ENCODE results near the gene PLEKHG3.

PLEKHG3 gene

DNA sequence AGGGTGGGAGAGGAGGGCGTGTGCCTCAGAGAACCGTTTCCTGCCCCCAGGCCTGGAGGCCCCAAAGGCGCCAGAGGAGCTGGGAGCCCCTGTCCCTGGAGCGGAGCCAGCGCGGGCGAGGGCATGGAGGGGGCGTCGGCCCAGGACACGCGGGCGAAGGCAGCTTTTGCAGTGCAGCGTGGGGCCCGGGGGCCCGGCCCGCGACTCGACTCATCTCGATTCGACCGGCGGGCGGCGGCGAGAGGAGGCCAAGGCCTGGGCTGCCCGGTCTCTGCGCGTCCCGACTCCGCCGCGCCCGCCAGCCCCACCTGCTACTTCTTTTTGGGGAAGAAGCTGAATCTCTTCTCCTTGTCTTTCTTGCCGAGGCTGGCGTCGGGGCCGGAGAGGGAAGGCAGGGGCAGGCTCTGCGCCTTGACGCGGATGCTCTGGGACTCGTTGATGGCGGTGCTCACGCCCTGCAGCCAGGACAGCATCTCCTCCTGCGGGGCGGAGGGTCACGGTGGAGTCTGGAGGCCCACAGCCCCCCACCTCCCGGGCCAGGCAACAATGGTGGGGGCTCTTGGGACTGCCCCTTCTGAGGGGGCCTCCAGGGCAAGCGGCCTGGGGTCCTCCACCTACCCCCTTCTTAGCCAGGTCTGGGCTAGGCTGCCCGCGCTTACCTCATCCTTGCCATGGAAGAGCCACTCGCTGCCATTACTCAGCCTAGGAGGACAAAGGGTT, 44.9 kb downstream of the PLEKHG3 start:
- Mint-ChIP-seq H3K4me1 (ENCODE audit: low read depth) (no peaks in the 10 kb centered on the region), H3K36me3 (ENCODE audit: low read depth) (no peaks in the 10 kb centered on the region), H3K27me3 (no peaks in the 10 kb centered on the region), H3K27ac (no peak overlapping the region), H3K4me3 (no peak overlapping the region), H3K9me3 (no peaks in the 10 kb centered on the region)

DNA sequence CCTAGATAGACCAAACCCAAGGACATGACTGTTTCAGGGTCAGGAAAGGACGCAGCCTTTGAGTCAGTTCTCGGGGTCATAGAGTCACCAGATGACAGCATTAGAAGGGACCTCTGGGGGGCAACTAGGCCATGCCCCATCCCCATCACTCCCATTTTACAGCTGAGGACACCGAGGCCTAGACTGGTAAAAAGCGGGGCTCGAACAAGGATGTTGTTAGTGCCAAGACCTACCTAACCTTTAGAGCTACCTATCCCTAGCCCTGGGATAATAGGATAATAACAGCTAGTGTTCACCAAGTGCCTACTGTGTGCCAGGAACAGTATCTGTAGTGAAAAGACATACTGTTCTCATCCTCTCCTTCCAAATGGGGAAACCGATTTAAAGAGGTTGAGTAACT, 48.7 kb downstream of the PLEKHG3 start:
- Mint-ChIP-seq H3K4me1 (ENCODE audit: low read depth) (peaks cover 6% of the 10 kb centered on the region), H3K27ac (no peak overlapping the region), H3K27me3 (no peaks in the 10 kb centered on the region), H3K4me3 (no peak overlapping the region), H3K9me3 (no peaks in the 10 kb centered on the region), H3K36me3 (ENCODE audit: low read depth) (no peaks in the 10 kb centered on the region)

DNA sequence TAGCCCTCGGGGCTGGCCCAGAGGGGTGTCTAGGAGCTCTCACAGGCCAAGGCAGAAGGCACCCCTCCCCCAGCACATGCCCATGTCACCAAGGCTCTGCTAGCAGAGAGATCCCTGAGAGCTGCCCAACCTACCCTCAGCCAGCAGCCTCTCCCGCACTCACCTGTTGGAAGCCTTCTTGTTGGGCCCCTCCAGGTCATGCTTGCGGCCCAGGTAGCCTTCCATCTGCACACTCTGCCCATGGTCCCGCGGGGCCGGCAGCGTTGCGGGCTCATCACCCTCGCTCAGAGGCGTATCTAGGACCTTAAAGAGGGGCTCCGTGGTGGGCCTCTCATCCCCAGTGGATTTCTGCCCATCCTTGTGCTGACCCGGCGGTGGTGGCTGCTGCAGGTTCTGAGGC, 49.1 kb downstream of the PLEKHG3 start:
- peaks cover 6% of the 10 kb centered on the region for H3K4me1 Mint-ChIP-seq (ENCODE audit: low read depth)
- H3K36me3 Mint-ChIP-seq (ENCODE audit: low read depth), result no peaks in the 10 kb centered on the region
- H3K27ac Mint-ChIP-seq, result no peak overlapping the region
- H3K27me3 Mint-ChIP-seq, result no peaks in the 10 kb centered on the region
- H3K9me3 Mint-ChIP-seq, result no peaks in the 10 kb centered on the region
- no peak overlapping the region for H3K4me3 Mint-ChIP-seq

DNA sequence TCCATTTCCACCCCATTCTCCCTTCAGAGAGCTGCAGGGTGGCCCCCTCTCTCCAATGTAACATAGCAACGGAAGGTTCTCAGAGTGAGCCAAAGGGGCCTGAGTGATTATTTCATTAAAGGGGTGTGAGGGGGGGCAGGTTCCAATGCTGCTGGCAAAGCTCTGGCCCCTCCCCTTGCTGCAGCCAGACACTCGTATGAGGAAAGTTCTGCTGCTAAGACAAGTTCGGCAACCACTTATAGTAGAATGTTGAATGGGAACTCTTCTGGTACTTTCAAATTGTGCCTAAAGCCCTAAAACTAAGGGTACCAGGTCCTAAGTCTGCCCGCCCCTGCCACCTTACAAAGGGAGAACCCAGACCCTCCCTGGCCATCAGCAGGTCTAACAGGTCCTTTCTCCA, 49.8 kb downstream of the PLEKHG3 start:
- Mint-ChIP-seq H3K27ac (no peak overlapping the region), H3K36me3 (ENCODE audit: low read depth) (no peaks in the 10 kb centered on the region), H3K9me3 (no peaks in the 10 kb centered on the region), H3K4me1 (ENCODE audit: low read depth) (peaks cover 6% of the 10 kb centered on the region), H3K4me3 (no peak overlapping the region), H3K27me3 (no peaks in the 10 kb centered on the region)

DNA sequence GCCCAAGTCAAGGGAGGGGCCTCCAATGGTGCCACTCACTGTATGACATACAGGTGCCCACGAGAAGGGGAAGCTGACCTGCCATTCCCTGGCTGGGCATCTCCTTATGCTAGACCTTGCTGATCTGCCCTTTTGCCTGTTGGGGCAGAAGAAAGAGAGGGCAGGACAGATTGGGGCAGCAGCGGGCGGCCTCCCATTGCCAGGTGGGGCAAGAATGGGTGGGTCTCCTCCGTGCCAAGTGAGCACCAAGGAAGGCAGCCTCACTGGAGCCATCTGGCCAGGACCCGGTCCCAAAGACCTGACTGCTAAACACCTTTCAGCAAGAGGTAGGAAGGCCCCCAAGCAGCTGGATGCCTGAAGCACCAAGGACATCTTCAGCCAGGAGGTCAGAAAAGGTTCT, 50.5 kb downstream of the PLEKHG3 start:
- peaks cover 8% of the 10 kb centered on the region for H3K4me1 Mint-ChIP-seq (ENCODE audit: low read depth)
- no peaks in the 10 kb centered on the region for H3K27me3 Mint-ChIP-seq
- H3K36me3 Mint-ChIP-seq (ENCODE audit: low read depth), result no peaks in the 10 kb centered on the region
- no peak overlapping the region for H3K4me3 Mint-ChIP-seq
- no peak overlapping the region for H3K27ac Mint-ChIP-seq
- no peaks in the 10 kb centered on the region for H3K9me3 Mint-ChIP-seq

DNA sequence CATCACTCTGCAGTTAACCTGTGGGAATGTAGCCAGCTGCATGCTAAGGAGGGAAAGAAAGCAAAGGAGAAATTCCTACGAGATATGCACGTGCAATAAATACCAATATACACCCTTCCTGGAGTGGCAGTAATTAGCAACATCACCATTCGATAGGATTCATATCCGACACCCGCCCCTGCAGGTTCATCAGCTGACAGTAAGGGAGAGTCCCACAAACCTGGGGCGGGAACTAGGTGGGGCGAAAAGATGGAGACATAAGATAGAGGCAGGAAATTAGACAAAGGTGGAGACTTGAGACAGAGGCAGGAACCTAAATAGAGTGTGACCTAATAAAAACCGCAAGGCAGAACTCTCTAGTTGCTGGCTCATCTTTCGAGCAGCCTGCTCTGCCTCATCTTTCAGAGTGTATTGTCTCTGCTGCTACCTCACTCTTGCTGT, 51.6 kb downstream of the PLEKHG3 start:
- Mint-ChIP-seq H3K27ac (no peak overlapping the region), H3K4me1 (ENCODE audit: low read depth) (peaks cover 9% of the 10 kb centered on the region), H3K4me3 (no peak overlapping the region), H3K27me3 (no peaks in the 10 kb centered on the region), H3K36me3 (ENCODE audit: low read depth) (no peaks in the 10 kb centered on the region), H3K9me3 (no peaks in the 10 kb centered on the region)

DNA sequence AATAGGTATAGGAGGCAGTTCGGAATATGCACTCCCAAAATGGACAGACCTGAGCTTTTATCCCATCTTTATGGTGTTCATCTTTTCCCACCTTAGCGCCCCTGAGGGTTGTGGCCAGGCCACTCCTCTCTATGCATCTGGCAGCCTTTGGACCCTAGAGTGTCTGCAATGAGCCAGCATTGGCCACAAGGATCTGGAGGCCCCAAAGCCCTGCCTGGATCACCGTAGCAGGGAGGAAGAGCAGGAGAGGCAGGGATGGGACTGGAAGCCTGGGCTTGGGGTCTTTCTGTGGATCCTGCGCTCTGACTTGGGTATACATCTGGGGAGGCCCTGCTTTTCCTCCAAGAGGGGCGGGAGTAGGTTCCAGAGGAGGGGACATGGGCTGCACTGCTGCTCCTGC, 52.5 kb downstream of the PLEKHG3 start:
- Mint-ChIP-seq H3K27ac (no peak overlapping the region), H3K4me1 (ENCODE audit: low read depth) (peaks cover 10% of the 10 kb centered on the region), H3K27me3 (no peaks in the 10 kb centered on the region), H3K4me3 (no peak overlapping the region), H3K36me3 (ENCODE audit: low read depth) (no peaks in the 10 kb centered on the region), H3K9me3 (no peaks in the 10 kb centered on the region)

DNA sequence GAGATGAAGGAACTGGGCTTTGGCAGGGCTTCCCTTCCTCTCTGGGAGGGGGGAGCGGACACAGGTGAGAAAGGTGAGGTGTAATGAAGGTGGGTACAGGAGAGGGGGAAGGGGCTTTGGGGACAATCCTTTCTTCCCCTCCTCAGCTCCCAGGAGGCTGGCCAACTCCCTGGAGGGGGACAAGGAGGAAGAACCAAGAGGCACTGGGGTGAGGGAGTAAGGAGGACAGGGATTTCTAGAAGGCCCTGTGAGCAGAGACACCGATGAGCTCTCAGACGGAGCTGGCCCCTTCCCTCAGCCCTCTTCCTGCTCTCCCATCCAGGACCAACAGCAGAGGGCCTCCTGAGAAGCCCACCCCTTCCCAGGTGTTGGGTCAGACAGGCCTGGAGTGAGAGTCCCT, 53.4 kb downstream of the PLEKHG3 start:
- Mint-ChIP-seq H3K4me3 (no peak overlapping the region), H3K27ac (no peak overlapping the region), H3K9me3 (no peaks in the 10 kb centered on the region), H3K36me3 (ENCODE audit: low read depth) (no peaks in the 10 kb centered on the region), H3K4me1 (ENCODE audit: low read depth) (peaks cover 15% of the 10 kb centered on the region), H3K27me3 (no peaks in the 10 kb centered on the region)

DNA sequence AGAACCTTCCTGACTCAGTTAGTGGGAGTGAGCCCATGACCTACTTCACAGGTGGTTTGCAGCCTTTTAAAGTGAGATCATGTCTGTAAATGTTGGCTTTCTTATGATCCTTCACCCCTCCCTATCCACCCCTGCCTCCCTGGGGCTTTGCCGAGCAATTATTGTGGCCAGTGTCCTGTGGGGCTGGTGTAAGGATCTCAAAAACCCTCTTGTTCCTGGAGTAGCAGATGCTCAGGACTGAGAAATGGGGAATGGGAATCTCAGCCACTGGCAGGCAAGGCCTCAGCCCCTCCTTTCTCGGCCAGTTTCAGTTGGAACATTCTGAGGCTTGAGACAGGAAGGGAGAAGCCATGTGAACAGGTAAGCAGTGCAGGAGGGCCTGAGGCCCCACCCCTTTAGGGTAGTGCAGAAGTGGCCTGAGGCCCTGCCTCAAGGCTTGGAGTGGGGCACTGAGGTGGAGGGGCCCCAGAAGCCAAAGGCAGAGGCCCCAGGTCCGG, 53.8 kb downstream of the PLEKHG3 start:
- no peaks in the 10 kb centered on the region for H3K36me3 Mint-ChIP-seq (ENCODE audit: low read depth)
- H3K27ac Mint-ChIP-seq, result no peak overlapping the region
- no peak overlapping the region for H3K4me3 Mint-ChIP-seq
- H3K9me3 Mint-ChIP-seq, result no peaks in the 10 kb centered on the region
- H3K4me1 Mint-ChIP-seq (ENCODE audit: low read depth), result peaks cover 15% of the 10 kb centered on the region
- no peaks in the 10 kb centered on the region for H3K27me3 Mint-ChIP-seq

DNA sequence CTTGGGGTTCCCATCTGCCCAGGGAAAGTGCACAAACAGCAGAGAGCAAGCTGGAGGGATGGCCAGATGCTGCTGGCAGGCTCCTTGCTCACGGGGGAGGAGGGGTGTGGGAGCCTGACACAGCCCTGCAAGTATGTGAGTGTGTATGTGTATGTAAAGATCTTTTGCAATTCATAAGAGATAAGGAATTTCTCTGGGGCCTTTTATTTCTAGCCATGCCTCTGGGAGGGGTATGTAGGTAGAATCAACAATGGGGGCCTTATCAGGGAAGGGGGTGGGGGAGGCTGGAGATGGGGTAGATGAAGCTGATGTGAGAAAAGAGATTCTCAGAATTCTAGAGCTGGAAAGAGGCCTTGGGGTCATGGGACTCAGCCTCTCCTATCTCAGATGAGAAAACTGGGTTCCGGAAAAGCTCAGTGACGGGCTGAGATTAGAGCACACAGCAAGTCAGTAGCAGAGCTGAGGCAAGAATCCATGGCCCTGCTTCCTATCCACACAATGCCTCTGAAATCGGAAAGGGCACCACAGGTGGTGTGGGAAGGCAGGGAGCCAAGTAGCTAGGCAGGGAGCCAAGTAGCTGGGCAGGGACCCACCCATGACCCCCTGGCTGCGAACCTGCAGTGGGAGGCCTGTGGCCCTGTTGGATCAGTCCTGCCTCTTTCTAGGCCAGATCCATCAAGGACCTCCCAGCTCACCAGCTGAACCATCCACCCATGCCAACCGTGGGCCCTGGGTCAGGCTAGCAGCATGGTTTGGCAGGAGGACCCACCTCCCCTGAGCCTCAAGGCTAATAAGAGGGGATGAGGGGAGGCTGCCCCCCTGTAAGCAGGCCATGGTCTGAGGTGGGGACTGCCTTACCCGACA, 54.7 kb downstream of the PLEKHG3 start:
- H3K36me3 Mint-ChIP-seq (ENCODE audit: low read depth), result no peaks in the 10 kb centered on the region
- H3K27ac Mint-ChIP-seq, result no peak overlapping the region
- H3K4me1 Mint-ChIP-seq (ENCODE audit: low read depth), result peaks cover 19% of the 10 kb centered on the region
- H3K9me3 Mint-ChIP-seq, result no peaks in the 10 kb centered on the region
- no peak overlapping the region for H3K4me3 Mint-ChIP-seq
- H3K27me3 Mint-ChIP-seq, result no peaks in the 10 kb centered on the region

DNA sequence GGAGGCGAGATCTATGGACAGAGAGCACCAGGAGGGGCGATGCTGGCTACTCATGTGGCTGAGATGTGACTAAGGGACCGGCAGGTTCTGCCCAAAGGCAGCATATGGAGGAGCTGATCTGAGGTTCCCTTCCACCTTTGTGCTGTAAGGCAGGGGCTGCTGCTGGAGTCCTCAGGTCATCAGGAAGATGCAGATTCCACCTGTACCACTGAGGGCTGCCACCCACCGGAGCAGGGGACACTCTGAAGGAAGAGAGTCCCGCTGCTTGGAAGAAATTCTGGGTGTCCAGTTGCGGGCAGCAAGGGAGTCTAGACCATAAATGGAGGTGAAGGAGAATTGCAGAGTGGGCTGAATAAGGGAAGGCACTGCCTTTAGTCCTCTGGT, 55.3 kb downstream of the PLEKHG3 start:
- H3K36me3 Mint-ChIP-seq (ENCODE audit: low read depth), result no peaks in the 10 kb centered on the region
- peaks cover 25% of the 10 kb centered on the region for H3K4me1 Mint-ChIP-seq (ENCODE audit: low read depth)
- H3K27ac Mint-ChIP-seq, result no peak overlapping the region
- no peak overlapping the region for H3K4me3 Mint-ChIP-seq
- no peaks in the 10 kb centered on the region for H3K27me3 Mint-ChIP-seq
- H3K9me3 Mint-ChIP-seq, result no peaks in the 10 kb centered on the region

DNA sequence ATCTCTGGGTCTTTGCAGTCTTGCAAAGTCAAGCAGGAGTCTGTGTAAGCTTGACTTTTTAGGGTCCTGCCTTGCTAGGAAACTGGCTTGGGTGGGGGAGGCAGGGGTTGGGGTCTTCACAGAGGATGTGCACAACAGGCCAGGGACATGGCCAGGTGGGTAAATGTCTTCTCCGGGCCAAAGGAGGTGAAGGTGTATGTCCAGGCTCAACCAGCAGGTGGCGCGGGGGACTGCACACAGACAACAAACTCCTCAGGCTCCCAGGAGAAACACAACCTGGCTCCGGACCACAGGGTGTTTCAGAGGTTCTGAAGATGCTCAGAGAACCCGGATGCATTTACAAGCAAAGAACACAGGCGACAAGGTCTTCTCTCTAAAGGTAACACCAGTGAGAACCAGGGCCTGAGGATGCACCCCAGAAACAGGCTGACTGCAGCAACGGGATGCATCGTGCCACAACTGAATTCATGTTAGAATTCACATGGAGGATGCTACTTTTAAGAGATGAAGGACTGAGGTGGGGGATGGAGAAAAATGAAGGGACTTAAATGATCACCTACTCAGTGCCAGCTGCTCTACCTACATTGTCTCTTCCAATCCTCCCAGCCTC, 56.0 kb downstream of the PLEKHG3 start:
- H3K36me3 Mint-ChIP-seq (ENCODE audit: low read depth), result no peaks in the 10 kb centered on the region
- peaks cover 27% of the 10 kb centered on the region for H3K4me1 Mint-ChIP-seq (ENCODE audit: low read depth)
- no peak overlapping the region for H3K4me3 Mint-ChIP-seq
- no peak overlapping the region for H3K27ac Mint-ChIP-seq
- no peaks in the 10 kb centered on the region for H3K27me3 Mint-ChIP-seq
- no peaks in the 10 kb centered on the region for H3K9me3 Mint-ChIP-seq

DNA sequence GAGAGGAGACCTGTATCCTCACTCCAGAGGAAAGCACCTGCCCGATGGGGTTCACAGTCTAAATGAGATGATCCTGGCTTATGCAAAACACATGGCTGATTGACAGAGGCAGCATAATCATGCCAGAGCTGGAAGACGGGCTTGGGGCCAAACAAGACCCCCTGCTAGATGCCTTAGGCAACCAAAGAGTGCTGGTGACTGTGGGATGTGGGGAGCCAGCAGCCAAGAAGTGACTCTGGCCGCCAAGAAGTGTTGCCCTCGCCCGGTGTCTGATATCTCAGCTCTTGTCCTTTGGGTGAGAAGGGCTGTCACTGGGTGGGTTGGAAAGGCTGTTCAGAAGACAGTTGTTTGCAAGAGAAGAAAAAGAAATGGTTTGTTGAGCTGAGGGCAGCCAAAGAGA, 56.7 kb downstream of the PLEKHG3 start:
- no peaks in the 10 kb centered on the region for H3K9me3 Mint-ChIP-seq
- no peaks in the 10 kb centered on the region for H3K27me3 Mint-ChIP-seq
- H3K4me3 Mint-ChIP-seq, result no peak overlapping the region
- no peak overlapping the region for H3K27ac Mint-ChIP-seq
- peaks cover 22% of the 10 kb centered on the region for H3K4me1 Mint-ChIP-seq (ENCODE audit: low read depth)
- H3K36me3 Mint-ChIP-seq (ENCODE audit: low read depth), result no peaks in the 10 kb centered on the region

DNA sequence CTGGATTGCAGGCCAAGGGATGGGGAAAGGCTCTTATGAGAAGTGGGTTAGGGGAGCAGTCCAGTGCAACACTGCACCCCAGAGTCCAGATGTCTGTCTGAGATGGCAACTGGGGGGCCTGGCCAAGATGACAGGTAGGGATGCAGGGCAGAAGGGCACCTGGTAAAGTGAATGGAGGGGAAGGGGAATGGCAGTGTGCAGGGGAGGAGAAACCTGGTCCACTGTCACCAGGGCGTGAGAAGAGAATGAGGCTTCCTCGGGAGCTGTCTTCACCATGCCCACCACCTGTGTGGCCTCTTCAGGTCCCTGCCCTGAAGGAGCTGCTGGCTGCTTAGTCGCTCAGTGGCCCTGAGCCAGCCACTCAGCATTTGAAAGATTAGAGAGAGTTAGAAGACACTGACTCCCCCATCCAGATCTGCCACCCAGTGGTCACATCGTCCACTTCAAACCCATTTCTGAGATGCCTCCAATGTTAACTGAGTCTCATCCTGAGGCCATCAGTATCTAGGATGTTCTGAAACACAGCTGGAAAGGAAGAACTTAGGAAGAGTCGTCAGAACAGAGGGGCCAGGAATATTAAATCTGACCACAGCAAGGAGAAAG, 57.3 kb downstream of the PLEKHG3 start:
- no peaks in the 10 kb centered on the region for H3K36me3 Mint-ChIP-seq (ENCODE audit: low read depth)
- no peak overlapping the region for H3K4me3 Mint-ChIP-seq
- no peaks in the 10 kb centered on the region for H3K9me3 Mint-ChIP-seq
- H3K27me3 Mint-ChIP-seq, result no peaks in the 10 kb centered on the region
- peaks cover 22% of the 10 kb centered on the region for H3K4me1 Mint-ChIP-seq (ENCODE audit: low read depth)
- H3K27ac Mint-ChIP-seq, result no peak overlapping the region

All from stimulated activated naive CD8-positive, alpha-beta T cell treated with anti-CD3 and anti-CD28 coated beads, Interleukin-15, Interleukin-2, amounts not matched to agents 100 ng/mL and 50 ng/mL, for 24 hours (primary cell).